Fibroblast of lung (primary cell): ENCODE data around the gene SAFB.

Experiments used
- EZH2 ChIP-seq: IDR thresholded peaks from 2 replicates; pipeline ENCODE4 v1.5.1; 2012; ENCODE audit warnings: low read length, control low read depth, mild to moderate bottlenecking; ENCODE audit errors: missing control alignments
- TF ChIP-seq, protein P1 (sequence below), 2 donors: IDR thresholded peaks in 1 of 2; conservative IDR thresholded peaks in 1 of 2; 1 replicate in 1 of 2; 2 replicates in 1 of 2; pipeline ENCODE4 v1.5.1; 2011 to 2012; ENCODE audit warnings: low read length in 2 of 2, control low read depth in 1 of 2, inconsistent platforms in 1 of 2, low read depth in 1 of 2, mild to moderate bottlenecking in 1 of 2

DNA sequence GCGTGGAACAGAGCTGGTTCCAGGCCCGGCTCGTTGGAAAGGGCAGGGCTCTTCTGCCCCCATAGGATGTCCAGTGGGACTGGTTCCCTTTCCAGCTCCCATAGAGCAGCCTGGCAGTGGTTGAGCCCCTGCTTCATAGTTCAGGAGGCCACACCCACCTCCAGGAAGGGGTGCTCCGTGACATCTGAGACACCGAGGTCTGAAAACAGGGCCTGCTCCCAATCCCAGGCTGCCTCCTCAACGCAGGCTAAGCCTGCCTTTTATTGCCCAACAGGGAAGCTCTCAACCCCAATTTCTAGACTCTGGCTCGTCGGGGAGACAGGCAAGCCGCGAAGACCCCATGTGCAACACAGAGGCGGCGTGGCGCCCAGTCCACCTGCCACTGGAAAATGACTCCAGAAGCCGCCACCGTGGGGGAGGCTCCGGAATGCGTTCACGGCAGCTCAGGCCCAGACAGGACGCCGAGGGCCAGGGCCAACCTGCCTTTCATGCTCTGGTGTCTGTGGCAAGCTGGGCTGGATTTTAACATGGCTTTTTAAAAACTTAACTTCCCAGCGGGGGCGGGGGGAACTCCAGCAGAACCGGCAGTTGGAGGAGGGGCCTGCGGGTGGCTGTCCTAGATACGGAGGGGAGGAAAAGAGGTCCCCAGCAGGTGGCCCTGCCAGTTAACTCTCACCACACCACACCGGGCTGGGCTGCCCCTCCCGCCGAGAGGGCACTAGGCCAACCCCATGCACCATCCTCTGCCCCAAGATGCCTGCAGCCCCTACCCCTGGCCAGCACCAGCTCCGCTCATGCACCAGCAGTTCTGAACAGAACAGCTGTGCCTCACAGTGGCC lies 37.2 kb upstream of the SAFB start:
- TF ChIP-seq, protein P1, sequence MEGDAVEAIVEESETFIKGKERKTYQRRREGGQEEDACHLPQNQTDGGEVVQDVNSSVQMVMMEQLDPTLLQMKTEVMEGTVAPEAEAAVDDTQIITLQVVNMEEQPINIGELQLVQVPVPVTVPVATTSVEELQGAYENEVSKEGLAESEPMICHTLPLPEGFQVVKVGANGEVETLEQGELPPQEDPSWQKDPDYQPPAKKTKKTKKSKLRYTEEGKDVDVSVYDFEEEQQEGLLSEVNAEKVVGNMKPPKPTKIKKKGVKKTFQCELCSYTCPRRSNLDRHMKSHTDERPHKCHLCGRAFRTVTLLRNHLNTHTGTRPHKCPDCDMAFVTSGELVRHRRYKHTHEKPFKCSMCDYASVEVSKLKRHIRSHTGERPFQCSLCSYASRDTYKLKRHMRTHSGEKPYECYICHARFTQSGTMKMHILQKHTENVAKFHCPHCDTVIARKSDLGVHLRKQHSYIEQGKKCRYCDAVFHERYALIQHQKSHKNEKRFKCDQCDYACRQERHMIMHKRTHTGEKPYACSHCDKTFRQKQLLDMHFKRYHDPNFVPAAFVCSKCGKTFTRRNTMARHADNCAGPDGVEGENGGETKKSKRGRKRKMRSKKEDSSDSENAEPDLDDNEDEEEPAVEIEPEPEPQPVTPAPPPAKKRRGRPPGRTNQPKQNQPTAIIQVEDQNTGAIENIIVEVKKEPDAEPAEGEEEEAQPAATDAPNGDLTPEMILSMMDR (conservative IDR thresholded peaks at IDR 0.05 in 1 of 2, IDR thresholded peaks at IDR 0.05 in 1 of 2; ENCODE audit: low read depth in 1 of 2, low read length in 2 of 2) = no peak
- TF ChIP-seq EZH2 = no peak
